ENCODE measurements around the gene ZDHHC14.

GRCh38 chr6:157447735-157448134 lies 66.7 kb downstream of the ZDHHC14 start:
- TF ChIP-seq EP300 (IDR thresholded peaks at IDR 0.05) (no peak), POLR2A (IDR thresholded peaks at IDR 0.05) (no peak), CTCF (IDR thresholded peaks at IDR 0.05) (no peak), POLR2AphosphoS5 (IDR thresholded peaks at IDR 0.05) (no peak)
